ENCODE results near the gene RDH16. TPM values are rescaled to one million over a fixed set of nuclear protein-coding genes. Genes with fewer than 3 reads are reported as not detected.
"Not testable (repeated sequence)": the region's sequence is repeated elsewhere in the genome, so short reads cannot be mapped to it uniquely, and the experiment has no call there.

Gene RDH16
- total RNA-seq, 1 donor from 2014 or later, result 1.1 TPM

- TF ChIP-seq, protein P1, sequence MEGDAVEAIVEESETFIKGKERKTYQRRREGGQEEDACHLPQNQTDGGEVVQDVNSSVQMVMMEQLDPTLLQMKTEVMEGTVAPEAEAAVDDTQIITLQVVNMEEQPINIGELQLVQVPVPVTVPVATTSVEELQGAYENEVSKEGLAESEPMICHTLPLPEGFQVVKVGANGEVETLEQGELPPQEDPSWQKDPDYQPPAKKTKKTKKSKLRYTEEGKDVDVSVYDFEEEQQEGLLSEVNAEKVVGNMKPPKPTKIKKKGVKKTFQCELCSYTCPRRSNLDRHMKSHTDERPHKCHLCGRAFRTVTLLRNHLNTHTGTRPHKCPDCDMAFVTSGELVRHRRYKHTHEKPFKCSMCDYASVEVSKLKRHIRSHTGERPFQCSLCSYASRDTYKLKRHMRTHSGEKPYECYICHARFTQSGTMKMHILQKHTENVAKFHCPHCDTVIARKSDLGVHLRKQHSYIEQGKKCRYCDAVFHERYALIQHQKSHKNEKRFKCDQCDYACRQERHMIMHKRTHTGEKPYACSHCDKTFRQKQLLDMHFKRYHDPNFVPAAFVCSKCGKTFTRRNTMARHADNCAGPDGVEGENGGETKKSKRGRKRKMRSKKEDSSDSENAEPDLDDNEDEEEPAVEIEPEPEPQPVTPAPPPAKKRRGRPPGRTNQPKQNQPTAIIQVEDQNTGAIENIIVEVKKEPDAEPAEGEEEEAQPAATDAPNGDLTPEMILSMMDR (IDR thresholded peaks at IDR 0.05; ENCODE audit: unreplicated experiment), result no peak
- Mint-ChIP-seq H3K4me1 (no peaks in the 10 kb centered on the region), H3K27me3 (ENCODE audit: low read depth) (no peaks in the 10 kb centered on the region), H3K27ac (no peak overlapping the region), H3K9me3 (peaks cover 4% of the 10 kb centered on the region), H3K4me3 (no peak overlapping the region), H3K36me3 (peaks cover 2% of the 10 kb centered on the region)
- no peak for DNase-seq (ENCODE audit: low spot score in 2 of 2, unreplicated experiment in 2 of 2)
These were observed 22.2 kb upstream of the RDH16 start for GRCh38 chr12:56979628-56980027.

- DNase-seq (ENCODE audit: low spot score in 2 of 2, unreplicated experiment in 2 of 2), result no peak
- no peak overlapping the region for H3K27ac Mint-ChIP-seq
- H3K27me3 Mint-ChIP-seq (ENCODE audit: low read depth), result no peaks in the 10 kb centered on the region
- no peaks in the 10 kb centered on the region for H3K4me1 Mint-ChIP-seq
- TF ChIP-seq, protein P1 (IDR thresholded peaks at IDR 0.05; ENCODE audit: unreplicated experiment), result no peak
- no peak overlapping the region for H3K4me3 Mint-ChIP-seq
- H3K9me3 Mint-ChIP-seq, result peaks cover 4% of the 10 kb centered on the region
- peaks cover 2% of the 10 kb centered on the region for H3K36me3 Mint-ChIP-seq
These were observed 21.2 kb upstream of the RDH16 start for GRCh38 chr12:56978397-56979138.

- H3K4me3 Mint-ChIP-seq; H3K9me3 Mint-ChIP-seq; H3K27ac Mint-ChIP-seq; H3K4me1 Mint-ChIP-seq; H3K36me3 Mint-ChIP-seq; DNase-seq (ENCODE audit: low spot score in 2 of 2, unreplicated experiment in 2 of 2); H3K27me3 Mint-ChIP-seq (ENCODE audit: low read depth): not testable (repeated sequence)
These were observed 20.0 kb upstream of the RDH16 start for GRCh38 chr12:56977361-56977760.

DNA sequence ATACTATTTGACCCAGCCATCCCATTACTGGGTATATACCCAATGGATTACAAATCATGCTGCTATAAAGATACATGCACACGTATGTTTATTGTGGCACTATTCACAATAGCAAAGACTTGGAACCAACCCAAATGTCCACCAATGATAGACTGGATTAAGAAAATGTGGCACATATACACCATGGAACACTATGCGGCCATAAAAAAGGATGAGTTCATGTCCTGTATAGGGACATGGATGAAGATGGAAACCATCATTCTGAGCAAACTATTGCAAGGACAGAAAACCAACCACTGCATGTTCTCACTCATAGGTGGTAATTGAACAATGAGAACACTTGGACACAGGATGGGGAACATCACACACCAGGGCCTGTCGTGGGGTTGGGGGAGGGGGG, 16.8 kb upstream of the RDH16 start:
- H3K4me1 Mint-ChIP-seq; DNase-seq (ENCODE audit: low spot score in 2 of 2, unreplicated experiment in 2 of 2); H3K27ac Mint-ChIP-seq; H3K9me3 Mint-ChIP-seq; H3K4me3 Mint-ChIP-seq; H3K36me3 Mint-ChIP-seq: not testable (repeated sequence)
- peaks cover 22% of the 10 kb centered on the region for H3K27me3 Mint-ChIP-seq (ENCODE audit: low read depth)

GRCh38 chr12:56968910-56969309, 11.5 kb upstream of the RDH16 start:
- not testable (repeated sequence) for H3K36me3 Mint-ChIP-seq; DNase-seq (ENCODE audit: low spot score in 2 of 2, unreplicated experiment in 2 of 2); H3K27ac Mint-ChIP-seq; H3K4me3 Mint-ChIP-seq; H3K4me1 Mint-ChIP-seq; H3K9me3 Mint-ChIP-seq
- H3K27me3 Mint-ChIP-seq (ENCODE audit: low read depth), result peaks cover 22% of the 10 kb centered on the region

GRCh38 chr12:56965997-56966642, 8.7 kb upstream of the RDH16 start:
- H3K27me3 Mint-ChIP-seq (ENCODE audit: low read depth), result peaks cover 16% of the 10 kb centered on the region
- not testable (repeated sequence) for H3K4me3 Mint-ChIP-seq; H3K4me1 Mint-ChIP-seq; DNase-seq (ENCODE audit: low spot score in 2 of 2, unreplicated experiment in 2 of 2); H3K36me3 Mint-ChIP-seq; H3K27ac Mint-ChIP-seq; H3K9me3 Mint-ChIP-seq

GRCh38 chr12:56965124-56965523, 7.7 kb upstream of the RDH16 start:
- peaks cover 15% of the 10 kb centered on the region for H3K9me3 Mint-ChIP-seq
- H3K4me1 Mint-ChIP-seq, result not testable (repeated sequence)

DNA sequence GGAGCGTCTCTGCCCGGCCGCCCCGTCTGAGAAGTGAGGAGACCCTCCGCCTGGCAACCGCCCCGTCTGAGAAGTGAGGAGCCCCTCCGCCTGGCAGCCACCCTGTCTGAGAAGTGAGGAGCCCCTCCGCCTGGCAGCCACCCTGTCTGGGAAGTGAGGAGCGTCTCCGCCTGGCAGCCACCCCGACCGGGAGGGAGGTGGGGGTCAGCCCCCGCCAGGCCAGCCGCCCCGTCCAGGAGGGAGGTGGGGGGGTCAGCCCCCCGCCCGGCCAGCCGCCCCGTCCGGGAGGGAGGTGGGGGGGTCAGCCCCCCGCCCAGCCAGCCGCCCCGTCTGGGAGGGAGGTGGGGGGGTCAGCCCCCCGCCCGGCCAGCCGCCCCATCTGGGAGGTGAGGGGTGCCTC, 6.1 kb upstream of the RDH16 start:
- not testable (repeated sequence) for H3K4me3 Mint-ChIP-seq; H3K4me1 Mint-ChIP-seq; DNase-seq (ENCODE audit: low spot score in 2 of 2, unreplicated experiment in 2 of 2); H3K27ac Mint-ChIP-seq; H3K36me3 Mint-ChIP-seq; H3K27me3 Mint-ChIP-seq (ENCODE audit: low read depth)
- peaks cover 24% of the 10 kb centered on the region for H3K9me3 Mint-ChIP-seq

More at GRCh38 chr12:56965124-56965523, 7.7 kb upstream of the RDH16 start:
- not testable (repeated sequence) for H3K4me3 Mint-ChIP-seq; H3K36me3 Mint-ChIP-seq; H3K27ac Mint-ChIP-seq; DNase-seq (ENCODE audit: low spot score in 2 of 2, unreplicated experiment in 2 of 2)
- peaks cover 12% of the 10 kb centered on the region for H3K27me3 Mint-ChIP-seq (ENCODE audit: low read depth)

GRCh38 chr12:56962247-56962646, 4.8 kb upstream of the RDH16 start:
- DNase-seq (ENCODE audit: low spot score in 2 of 2, unreplicated experiment in 2 of 2); H3K36me3 Mint-ChIP-seq; H3K27ac Mint-ChIP-seq; H3K27me3 Mint-ChIP-seq (ENCODE audit: low read depth); H3K4me3 Mint-ChIP-seq; H3K4me1 Mint-ChIP-seq: not testable (repeated sequence)
- peaks cover 24% of the 10 kb centered on the region for H3K9me3 Mint-ChIP-seq
